Neural crest cell (in vitro differentiated cells): ENCODE results near the gene PAK1. TPM values are rescaled to one million over a fixed set of nuclear protein-coding genes. Genes with fewer than 3 reads are reported as not detected.

Experiments used
- DNase-seq: peaks from one replicate; pipeline ENCODE4 v3.0.0; 2021; ENCODE audit warnings: low read depth, mixed read lengths, low spot score
- H3K27ac Mint-ChIP-seq: one replicate; pipeline ENCODE4 v1.8.0; 2021; ENCODE audit warnings: mild to moderate bottlenecking, mixed read lengths; ENCODE audit not compliant: unreplicated experiment
- H3K27me3 Mint-ChIP-seq: 2 replicates; pipeline ENCODE4 v1.8.0; 2021; ENCODE audit warnings: low read depth, mild to moderate bottlenecking, mixed read lengths
- H3K36me3 Mint-ChIP-seq: 2 replicates; pipeline ENCODE4 v1.8.0; 2021; ENCODE audit warnings: low read depth, mild to moderate bottlenecking, mixed read lengths
- H3K4me1 Mint-ChIP-seq: 2 replicates; pipeline ENCODE4 v1.8.0; 2021; ENCODE audit warnings: mixed read lengths
- H3K4me3 Mint-ChIP-seq: one replicate; pipeline ENCODE4 v1.8.0; 2021; ENCODE audit warnings: mild to moderate bottlenecking, mixed read lengths
- H3K9me3 Mint-ChIP-seq: 2 replicates; pipeline ENCODE4 v1.8.0; 2021; ENCODE audit warnings: mixed read lengths
- CTCF ChIP-seq: fragments of 200-600 bp; sonication (generic); conservative IDR thresholded peaks from 2 replicates; pipeline ENCODE4 v1.5.0; 2021; ENCODE audit warnings: antibody characterized with exemption, mild to moderate bottlenecking
- total RNA-seq: library from RNA; stranded (reverse); gene quantifications from 2 replicates; pipeline ENCODE4 v1.2.1, GENCODE V29; 2021

PAK1 gene
- total RNA-seq, 1 donor from 2014 or later = 60.5 TPM

DNA sequence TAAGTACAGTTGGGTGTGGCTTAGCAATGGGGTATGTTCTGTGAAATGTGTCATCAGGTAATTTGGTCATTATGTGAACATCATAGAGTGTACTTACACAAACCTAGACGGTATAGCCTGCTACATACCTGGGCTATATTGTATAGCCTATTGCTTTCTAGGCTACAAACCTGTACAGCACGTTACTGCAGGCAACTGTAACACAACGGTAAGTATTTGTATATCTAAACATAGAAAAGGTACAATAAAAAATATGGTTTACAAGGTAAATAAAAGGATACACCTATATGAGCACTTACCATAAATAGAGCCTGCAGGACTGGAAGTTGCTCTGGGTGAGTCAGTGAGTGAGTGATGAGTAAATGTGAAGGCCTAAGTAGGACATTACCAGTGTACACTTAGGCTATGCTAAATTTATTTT lies 99.3 kb downstream of the PAK1 start:
- Mint-ChIP-seq H3K27ac (no peak overlapping the region), H3K36me3 (peaks cover 3% of the 10 kb centered on the region), H3K27me3 (no peaks in the 10 kb centered on the region), H3K4me1 (no peaks in the 10 kb centered on the region), H3K4me3 (no peak overlapping the region), H3K9me3 (no peaks in the 10 kb centered on the region)
- no peak for DNase-seq
- no peak for TF ChIP-seq CTCF

DNA sequence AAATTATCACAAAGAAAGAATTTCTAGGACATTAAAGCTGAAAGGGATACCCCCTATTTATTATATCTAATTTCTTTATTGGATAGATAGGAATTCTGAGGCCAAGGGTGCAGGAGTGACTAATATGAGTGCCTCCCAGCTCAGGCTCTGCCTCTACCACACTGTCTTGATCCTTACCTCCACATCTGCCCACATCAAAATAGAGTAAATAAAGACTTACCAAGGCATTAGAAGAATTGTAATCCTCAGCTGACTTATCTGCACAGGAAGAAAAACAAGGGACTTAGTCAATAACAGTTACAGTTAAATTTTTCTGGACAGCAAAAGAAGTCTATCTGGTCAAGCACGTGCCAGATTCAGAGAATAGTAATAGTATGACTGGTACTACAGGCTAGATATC lies 99.8 kb downstream of the PAK1 start:
- Mint-ChIP-seq H3K9me3 (no peaks in the 10 kb centered on the region), H3K27me3 (no peaks in the 10 kb centered on the region), H3K4me3 (no peak overlapping the region), H3K4me1 (no peaks in the 10 kb centered on the region), H3K27ac (no peak overlapping the region), H3K36me3 (peaks cover 3% of the 10 kb centered on the region)
- DNase-seq = no peak
- TF ChIP-seq CTCF = no peak

GRCh38 chr11:77372726-77373125 lies 101.2 kb downstream of the PAK1 start:
- Mint-ChIP-seq H3K4me3 (no peak overlapping the region), H3K36me3 (peaks cover 6% of the 10 kb centered on the region), H3K9me3 (no peaks in the 10 kb centered on the region), H3K27me3 (no peaks in the 10 kb centered on the region), H3K27ac (no peak overlapping the region), H3K4me1 (no peaks in the 10 kb centered on the region)
- TF ChIP-seq CTCF = no peak
- no peak for DNase-seq

- no peak for DNase-seq
- H3K27me3 Mint-ChIP-seq = no peaks in the 10 kb centered on the region
- H3K36me3 Mint-ChIP-seq = peaks cover 9% of the 10 kb centered on the region
- no peaks in the 10 kb centered on the region for H3K9me3 Mint-ChIP-seq
- H3K4me1 Mint-ChIP-seq = no peaks in the 10 kb centered on the region
- no peak for TF ChIP-seq CTCF
- no peak overlapping the region for H3K27ac Mint-ChIP-seq
- H3K4me3 Mint-ChIP-seq = no peak overlapping the region
Observed at GRCh38 chr11:77371646-77372045, 102.2 kb downstream of the PAK1 start.

- no peak for TF ChIP-seq CTCF
- Mint-ChIP-seq H3K9me3 (peaks cover 7% of the 10 kb centered on the region), H3K36me3 (peaks cover 18% of the 10 kb centered on the region), H3K4me1 (no peaks in the 10 kb centered on the region), H3K27me3 (no peaks in the 10 kb centered on the region), H3K4me3 (no peak overlapping the region), H3K27ac (no peak overlapping the region)
- DNase-seq = no peak
Observed at GRCh38 chr11:77370217-77370616, 103.7 kb downstream of the PAK1 start.

DNA sequence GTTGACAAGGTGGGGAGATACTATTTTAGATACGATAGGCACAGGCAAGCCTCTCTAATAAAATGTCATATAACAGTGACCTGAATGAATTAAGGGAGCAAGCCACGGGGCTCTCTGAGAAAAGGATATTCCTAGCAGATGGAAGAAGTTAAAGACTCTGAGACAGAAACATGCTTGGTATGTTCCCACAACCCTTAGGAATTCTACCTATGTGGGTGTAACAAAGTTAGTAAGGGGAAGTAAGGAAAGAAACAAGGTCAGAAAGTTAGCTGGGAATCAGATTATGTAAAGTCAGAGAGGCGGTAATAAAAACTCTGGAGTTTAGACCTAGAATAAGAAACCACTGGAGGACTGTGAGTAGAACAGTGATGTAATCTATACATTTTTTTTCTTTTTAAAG lies 112.7 kb downstream of the PAK1 start:
- H3K36me3 Mint-ChIP-seq = peaks cover 22% of the 10 kb centered on the region
- peaks cover 4% of the 10 kb centered on the region for H3K9me3 Mint-ChIP-seq
- no peak overlapping the region for H3K27ac Mint-ChIP-seq
- no peak for DNase-seq
- H3K27me3 Mint-ChIP-seq = no peaks in the 10 kb centered on the region
- no peak for TF ChIP-seq CTCF
- no peaks in the 10 kb centered on the region for H3K4me1 Mint-ChIP-seq
- H3K4me3 Mint-ChIP-seq = no peak overlapping the region
